Mesodermal cell (in vitro differentiated cells): ENCODE data around the gene EVX1.

ENCODE experiments used
- H3K27ac ChIP-seq: 2 replicates; pipeline ENCODE4 v1.7.0; 2013; ENCODE audit warnings: mild to moderate bottlenecking, low read depth, low read length, moderate library complexity; ENCODE audit not compliant: severe bottlenecking
- H3K36me3 ChIP-seq: 2 replicates; pipeline ENCODE4 v1.7.1; 2013; ENCODE audit warnings: mild to moderate bottlenecking, low read length, moderate library complexity; ENCODE audit not compliant: control insufficient read depth, insufficient read depth
- H3K4me1 ChIP-seq: one replicate; pipeline ENCODE4 v1.7.1; 2013; ENCODE audit warnings: mild to moderate bottlenecking, low read length; ENCODE audit not compliant: insufficient read depth, control insufficient read depth, poor library complexity, severe bottlenecking
- H3K4me3 ChIP-seq: 2 replicates; pipeline ENCODE4 v1.7.0; 2013; ENCODE audit warnings: low read length, control low read depth, mild to moderate bottlenecking; ENCODE audit not compliant: insufficient read depth, poor library complexity, severe bottlenecking; ENCODE audit errors: extremely low read depth
- H3K9me3 ChIP-seq: 2 replicates; pipeline ENCODE4 v1.7.1; 2013; ENCODE audit warnings: mild to moderate bottlenecking, low read length, moderate library complexity; ENCODE audit not compliant: control insufficient read depth
- WGBS, 2 experiments: methylation state at CpG; one replicate each; pipeline ENCODE4 v1.1.5; 2013; ENCODE audit warnings: missing lambda C conversion rate in 2 of 2; ENCODE audit not compliant: insufficient coverage in 2 of 2; 5-methylcytosine and 5-hydroxymethylcytosine counted together

The EVX1 gene

GRCh38 chr7:27199849-27200760 lies 42.5 kb upstream of the EVX1 start, which contains the start of gene HOXA13:
HOXA13 (minus strand) TSS chr7:27200091; CDS start chr7:27200077, 14 bp downstream.
- no peaks in the 10 kb centered on the region for H3K4me1 ChIP-seq
- H3K9me3 ChIP-seq, result no peaks in the 10 kb centered on the region
- no peak within 1 kb of the TSS for H3K27ac ChIP-seq
- H3K36me3 ChIP-seq, result no peaks in the 10 kb centered on the region
- 0 to 1% methylated on average over 54 to 59 of the region's 99 CpGs for WGBS, 2 experiments
- H3K4me3 ChIP-seq, result peak within 1 kb of the TSS; percentile 30

DNA sequence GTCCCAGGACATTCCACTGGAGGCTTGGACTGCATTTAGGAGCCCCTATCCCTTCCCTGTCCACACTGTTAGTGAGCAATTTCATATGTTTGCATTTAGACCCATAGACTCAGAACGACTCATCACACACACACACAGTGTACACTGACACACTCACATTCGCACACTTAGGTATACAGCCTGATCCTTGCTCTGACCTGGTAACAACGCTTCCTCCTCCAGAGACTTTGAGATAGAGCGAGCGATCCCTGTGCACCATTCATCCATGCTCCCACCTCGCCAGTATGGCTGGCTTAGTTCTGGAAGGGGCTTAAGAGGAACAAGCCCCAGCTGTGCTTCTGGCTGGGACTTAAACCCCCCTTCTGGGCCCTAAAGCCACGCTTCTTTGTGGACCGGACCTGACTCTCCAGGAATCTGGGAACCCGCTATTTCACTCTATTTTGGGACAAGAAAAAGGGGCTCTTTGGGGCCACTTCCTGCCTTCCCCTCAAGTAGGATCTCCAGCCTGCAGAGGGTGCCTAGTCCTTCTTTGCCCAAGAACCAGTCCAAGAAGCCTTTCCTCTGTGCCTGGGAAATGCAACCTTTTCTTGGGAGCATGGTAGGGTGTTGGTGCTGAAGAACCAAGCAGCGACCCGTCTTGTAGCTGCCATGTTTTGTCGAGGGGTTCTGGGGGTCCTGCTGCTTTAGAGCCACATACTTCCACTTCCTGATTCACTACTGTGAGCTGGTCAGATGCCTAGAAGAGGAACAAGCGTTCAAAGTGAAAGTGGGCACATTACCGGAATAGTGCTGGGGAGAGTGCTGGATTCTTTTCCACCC lies 41.6 kb upstream of the EVX1 start:
- Histone ChIP-seq H3K36me3 (no peaks in the 10 kb centered on the region), H3K4me1 (no peaks in the 10 kb centered on the region), H3K9me3 (no peaks in the 10 kb centered on the region), H3K4me3 (peak overlapping the region; percentile 30), H3K27ac (no peak overlapping the region)
- 11 to 13% methylated on average over 9 to 10 of the region's 14 CpGs for WGBS, 2 experiments

- no peak overlapping the region for H3K4me3 ChIP-seq
- H3K9me3 ChIP-seq, result no peaks in the 10 kb centered on the region
- WGBS, 2 experiments, result 0 to 28% methylated on average over 2 to 4 of the region's 4 CpGs
- no peaks in the 10 kb centered on the region for H3K36me3 ChIP-seq
- H3K4me1 ChIP-seq, result no peaks in the 10 kb centered on the region
- H3K27ac ChIP-seq, result no peak overlapping the region
These were observed 41.0 kb upstream of the EVX1 start for GRCh38 chr7:27201580-27202017.

DNA sequence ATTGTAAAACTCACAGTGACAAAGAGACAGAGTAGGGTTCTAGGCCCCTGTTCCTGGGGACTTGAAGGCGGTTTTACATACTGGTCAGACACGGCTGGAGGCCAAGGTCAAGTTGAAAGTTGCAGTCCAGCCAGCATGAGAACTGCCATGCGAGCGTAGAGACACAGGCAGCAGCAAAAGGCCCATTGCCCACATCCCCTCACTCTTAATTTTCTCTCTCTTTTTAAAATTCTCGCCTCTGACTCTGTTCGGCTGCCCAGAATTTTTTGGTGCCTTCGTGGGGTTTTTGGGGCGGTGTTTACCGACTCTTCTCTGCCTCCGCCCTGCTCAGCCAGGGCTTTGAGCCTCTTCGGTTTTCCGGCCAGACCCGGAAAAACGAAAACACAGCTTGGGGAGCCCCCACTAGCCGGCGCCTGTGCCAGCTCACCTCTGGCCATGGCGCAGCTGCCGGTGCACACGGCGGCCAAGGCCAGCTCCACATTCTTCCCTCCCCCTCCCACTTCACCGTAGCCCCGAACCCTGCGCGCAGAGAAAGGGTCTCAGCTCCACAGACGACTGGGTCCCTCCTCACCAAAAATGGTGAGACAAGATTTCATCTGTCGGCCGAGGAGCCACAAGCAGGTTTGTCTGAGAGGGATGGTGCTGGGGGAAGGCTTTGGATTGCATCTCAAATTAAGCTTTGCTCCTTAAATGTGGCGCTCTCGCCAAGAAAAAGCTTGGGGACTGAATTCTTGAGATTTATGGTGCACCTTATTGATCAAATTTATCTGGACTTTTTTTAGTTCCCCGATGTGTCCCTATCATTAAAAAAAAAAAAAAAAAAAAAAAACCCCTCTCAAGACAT lies 40.4 kb upstream of the EVX1 start:
- no peaks in the 10 kb centered on the region for H3K9me3 ChIP-seq
- 2% methylated on average over 14 to 18 of the region's 30 CpGs for WGBS, 2 experiments
- H3K4me3 ChIP-seq, result no peak overlapping the region
- H3K27ac ChIP-seq, result no peak overlapping the region
- no peaks in the 10 kb centered on the region for H3K36me3 ChIP-seq
- no peaks in the 10 kb centered on the region for H3K4me1 ChIP-seq

- Histone ChIP-seq H3K4me3 (no peak overlapping the region), H3K4me1 (no peaks in the 10 kb centered on the region), H3K9me3 (no peaks in the 10 kb centered on the region), H3K36me3 (no peaks in the 10 kb centered on the region), H3K27ac (no peak overlapping the region)
- WGBS, 2 experiments, result 0% methylated on average over 1 of the region's 3 CpGs
These were observed 39.8 kb upstream of the EVX1 start for GRCh38 chr7:27202862-27203134.

DNA sequence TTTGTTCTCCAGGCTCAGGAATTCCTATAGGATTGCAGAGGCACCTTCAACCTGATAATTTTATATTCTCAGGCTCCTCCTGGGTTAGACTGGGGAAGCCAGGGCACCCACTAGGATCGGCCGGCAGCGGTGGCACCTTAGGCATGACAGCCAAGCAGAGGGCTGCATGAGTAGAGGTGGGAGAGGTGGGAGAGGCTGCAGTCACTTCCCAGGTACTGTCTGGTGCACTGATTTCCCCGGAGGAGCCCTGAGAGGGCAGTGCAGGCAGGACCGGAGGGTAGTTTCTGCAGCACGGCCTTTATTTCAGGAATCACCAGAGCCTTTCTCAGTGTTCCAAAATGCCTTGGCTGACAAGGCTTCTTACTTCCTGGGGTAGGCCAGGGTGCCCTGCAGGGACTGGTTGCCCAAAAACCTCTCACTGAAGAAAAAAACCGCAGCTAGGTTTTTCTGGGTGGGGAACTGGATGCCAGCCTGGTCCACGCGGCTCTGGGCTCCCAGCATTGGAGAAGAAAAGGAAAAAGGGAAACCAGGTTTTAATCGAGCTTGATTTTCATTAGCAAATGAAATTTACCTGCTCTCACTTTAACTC lies 39.1 kb upstream of the EVX1 start:
- H3K4me1 ChIP-seq, result no peaks in the 10 kb centered on the region
- no peaks in the 10 kb centered on the region for H3K36me3 ChIP-seq
- WGBS, 2 experiments, result 7 to 22% methylated on average over 7 of the region's 10 CpGs
- no peaks in the 10 kb centered on the region for H3K9me3 ChIP-seq
- no peak overlapping the region for H3K4me3 ChIP-seq
- no peak overlapping the region for H3K27ac ChIP-seq

GRCh38 chr7:27203964-27204594 lies 38.5 kb upstream of the EVX1 start:
- Histone ChIP-seq H3K4me3 (no peak overlapping the region), H3K27ac (no peak overlapping the region)
- WGBS, 2 experiments, result 3 to 9% methylated on average over 2 to 4 of the region's 4 CpGs

GRCh38 chr7:27204851-27205322 lies 37.7 kb upstream of the EVX1 start:
- Histone ChIP-seq H3K9me3 (no peaks in the 10 kb centered on the region), H3K4me3 (no peak overlapping the region), H3K4me1 (no peaks in the 10 kb centered on the region), H3K36me3 (no peaks in the 10 kb centered on the region), H3K27ac (no peak overlapping the region)
- WGBS, 2 experiments, result 1% methylated on average over 33 to 37 of the region's 41 CpGs

More at GRCh38 chr7:27203964-27204594, 38.5 kb upstream of the EVX1 start:
- Histone ChIP-seq H3K36me3 (no peaks in the 10 kb centered on the region), H3K9me3 (no peaks in the 10 kb centered on the region), H3K4me1 (no peaks in the 10 kb centered on the region)

GRCh38 chr7:27205325-27206280 lies 37.0 kb upstream of the EVX1 start:
- H3K36me3 ChIP-seq, result no peaks in the 10 kb centered on the region
- no peak overlapping the region for H3K4me3 ChIP-seq
- 1% methylated on average over 35 to 38 of the region's 52 CpGs for WGBS, 2 experiments

More at GRCh38 chr7:27205325-27206280, 37.0 kb upstream of the EVX1 start:
- Histone ChIP-seq H3K27ac (no peak overlapping the region), H3K4me1 (no peaks in the 10 kb centered on the region), H3K9me3 (no peaks in the 10 kb centered on the region)
